GM21381 (cell line): Measurements from ENCODE around the gene CFAP100.

Source experiments
- ATAC-seq: cut with Tn5 transposase; IDR thresholded peaks from one replicate; pipeline ENCODE4 v1.9.1; 2021; ENCODE audit warnings: mild to moderate bottlenecking, moderate library complexity; ENCODE audit not compliant: unreplicated experiment

CFAP100 gene

DNA sequence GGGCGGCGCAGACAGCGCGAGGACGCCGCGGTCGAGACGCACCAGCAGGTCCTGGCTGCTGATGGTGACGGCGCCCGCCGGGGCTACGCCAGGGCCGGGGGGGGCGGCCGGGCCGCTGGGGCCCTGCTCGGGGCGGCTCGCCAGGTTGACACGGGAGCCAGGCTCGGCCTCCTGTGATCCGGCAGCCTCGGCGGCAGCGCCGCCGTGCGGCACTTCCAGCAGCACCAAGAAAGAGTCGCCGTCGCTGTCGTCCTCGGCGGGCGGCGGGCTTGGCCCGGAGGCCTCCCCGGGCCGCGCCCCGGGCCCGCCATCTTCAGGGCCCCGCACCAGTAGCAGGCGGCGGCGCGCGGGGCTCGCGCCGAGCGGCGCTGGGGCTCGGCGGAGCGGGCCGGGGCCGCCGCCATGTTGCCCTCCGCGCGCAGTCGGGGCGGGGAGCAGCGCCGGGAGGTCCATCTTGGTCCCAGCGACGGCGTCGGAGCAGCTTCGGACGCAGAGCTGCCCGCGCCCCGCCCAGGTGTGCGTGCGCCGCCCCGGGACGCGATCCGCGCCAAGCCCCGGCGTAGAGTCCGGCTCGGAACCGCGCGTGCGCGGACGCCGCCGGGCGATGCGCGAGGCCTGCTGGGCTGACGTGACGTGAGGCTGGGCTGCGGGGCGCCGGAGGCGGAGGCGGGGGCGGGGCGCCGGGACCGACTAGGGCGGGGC, 80.9 kb downstream of the CFAP100 start, which contains the start of gene ZXDC:
Gene ZXDC (minus strand): TSS at position 479 of the 702 bp plus-strand sequence. CDS start 26 bp downstream, at position 453.
- peak; percentile 78 for ATAC-seq

DNA sequence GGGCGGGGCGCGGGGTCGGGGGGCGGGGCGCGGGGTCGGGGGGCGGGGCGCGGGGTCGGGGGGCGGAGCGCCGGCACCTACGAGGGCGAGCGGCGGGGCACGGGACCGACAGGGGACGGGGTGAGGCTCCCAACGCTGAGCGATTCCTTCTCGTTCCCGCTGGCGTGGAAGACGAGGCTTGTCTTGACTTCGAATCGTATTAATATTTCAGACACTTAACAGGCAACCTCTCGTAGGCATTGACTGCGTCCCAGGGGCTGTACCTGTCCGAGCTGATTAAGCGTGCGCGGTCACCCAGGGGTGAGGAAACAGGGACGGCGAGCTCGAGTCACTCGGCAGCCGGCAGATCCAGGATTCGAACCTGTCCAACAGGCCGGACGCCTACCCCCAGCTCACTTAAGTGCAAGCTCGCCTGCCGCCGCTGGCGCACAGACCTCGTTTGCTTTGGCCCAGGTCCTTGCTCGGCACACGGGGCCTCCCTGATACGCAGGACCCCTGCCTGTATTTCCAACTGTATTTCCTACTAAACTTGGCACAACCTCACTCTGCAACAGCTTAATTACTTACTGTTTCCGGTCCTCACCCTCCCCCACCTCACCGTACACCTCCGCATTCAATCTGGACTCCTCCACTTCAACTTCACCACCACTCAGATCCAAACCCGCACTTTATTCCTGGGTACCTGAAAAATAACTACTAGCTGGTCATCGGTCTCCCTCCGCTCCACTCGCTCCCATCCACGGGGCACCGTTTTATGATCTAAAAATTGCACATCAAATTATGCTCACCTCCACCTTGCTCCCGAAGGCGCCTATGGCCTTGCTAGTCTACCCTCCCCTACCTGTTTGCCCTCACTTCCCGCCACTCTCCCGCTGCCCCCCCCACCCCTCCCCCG, 81.7 kb downstream of the CFAP100 start:
- ATAC-seq, result peak; percentile 13

DNA sequence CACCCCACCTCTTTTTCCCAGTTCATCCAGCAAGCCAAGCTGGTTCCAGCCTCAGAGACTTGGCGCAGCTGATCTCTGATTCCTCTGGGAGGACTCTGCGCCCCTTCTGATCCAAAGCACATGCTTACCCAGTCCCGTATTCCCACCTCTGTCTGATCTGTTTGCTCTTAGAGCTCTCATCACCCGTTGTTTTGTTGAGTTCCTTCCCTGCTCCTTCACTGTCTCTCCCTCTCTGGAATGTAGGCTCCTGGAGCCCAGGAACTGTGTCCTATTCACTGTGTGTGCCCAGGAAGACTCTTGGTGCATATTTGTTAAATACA, 82.3 kb downstream of the CFAP100 start:
- ATAC-seq, result no peak

DNA sequence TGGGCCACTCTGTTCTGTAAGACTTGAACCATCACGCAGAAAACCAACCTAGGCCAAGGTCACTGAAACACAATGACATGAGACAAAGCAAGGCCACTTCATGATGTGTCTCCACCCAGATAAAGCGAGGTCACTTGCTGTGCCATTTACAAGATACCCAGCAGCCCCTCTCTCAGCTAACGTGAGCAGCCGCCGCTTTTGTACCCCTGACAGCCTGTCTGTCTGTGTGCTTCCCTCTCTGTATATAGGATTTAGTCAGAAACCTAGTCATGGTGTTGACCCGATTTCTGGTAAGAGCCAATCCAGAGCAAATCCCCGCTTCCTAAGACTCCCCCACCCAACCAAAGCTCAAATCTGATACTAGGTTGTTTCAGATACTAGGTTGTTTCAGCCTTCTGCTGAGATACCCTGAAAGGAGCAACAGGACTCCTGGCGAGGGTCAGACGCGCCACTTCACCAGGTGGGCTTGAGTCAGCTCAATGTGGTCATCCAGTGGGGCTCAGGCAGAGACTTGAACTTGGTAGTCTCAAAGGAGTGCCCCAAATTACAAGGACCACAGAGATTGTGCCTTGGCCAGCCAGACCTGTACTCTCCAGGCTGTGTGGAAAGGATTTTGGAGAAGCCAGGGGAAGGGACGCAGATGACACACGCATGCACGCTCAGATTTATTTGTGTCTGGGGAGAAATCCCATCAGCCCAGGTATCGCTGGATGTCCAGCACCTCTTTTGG, 84.0 kb downstream of the CFAP100 start:
- ATAC-seq, result no peak

DNA sequence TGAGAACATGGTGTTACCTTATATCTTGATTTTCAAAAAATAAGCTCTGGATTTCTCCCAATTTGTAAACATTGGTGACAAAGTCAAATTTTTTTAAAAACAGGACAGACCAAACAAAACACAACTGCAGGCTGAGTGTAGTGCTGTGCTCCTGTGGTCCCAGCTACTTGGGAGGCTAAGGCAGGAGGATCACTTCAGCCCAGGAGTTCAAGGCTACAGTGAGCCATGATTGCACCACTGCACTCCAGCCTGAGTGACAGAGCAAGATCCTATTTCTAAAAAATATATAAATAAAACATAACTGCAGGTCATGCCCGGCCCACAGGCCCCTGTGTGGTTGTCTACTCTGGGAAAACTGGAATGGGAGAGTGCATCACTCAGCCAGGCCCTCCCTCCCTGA, 84.9 kb downstream of the CFAP100 start:
- no peak for ATAC-seq

DNA sequence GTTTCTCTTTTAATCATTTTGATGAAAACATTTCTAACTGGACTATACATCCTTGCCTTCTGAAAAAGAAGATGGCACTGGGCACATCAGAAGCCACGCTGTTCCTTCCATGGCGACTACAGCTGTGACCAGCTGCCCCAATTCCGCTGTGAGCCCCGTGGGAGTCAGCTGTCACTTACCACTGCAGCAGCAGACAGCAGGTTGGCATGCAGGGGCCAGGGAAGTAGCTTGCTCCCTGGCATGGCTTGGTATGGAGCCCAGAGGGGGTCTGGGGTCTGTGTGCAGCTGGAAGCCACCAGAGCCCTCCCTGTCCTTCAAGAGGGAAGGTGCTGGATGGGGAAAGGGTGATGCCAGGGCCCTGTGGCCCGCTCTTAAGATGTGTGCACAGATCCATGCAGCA, 85.5 kb downstream of the CFAP100 start:
- ATAC-seq, result no peak

DNA sequence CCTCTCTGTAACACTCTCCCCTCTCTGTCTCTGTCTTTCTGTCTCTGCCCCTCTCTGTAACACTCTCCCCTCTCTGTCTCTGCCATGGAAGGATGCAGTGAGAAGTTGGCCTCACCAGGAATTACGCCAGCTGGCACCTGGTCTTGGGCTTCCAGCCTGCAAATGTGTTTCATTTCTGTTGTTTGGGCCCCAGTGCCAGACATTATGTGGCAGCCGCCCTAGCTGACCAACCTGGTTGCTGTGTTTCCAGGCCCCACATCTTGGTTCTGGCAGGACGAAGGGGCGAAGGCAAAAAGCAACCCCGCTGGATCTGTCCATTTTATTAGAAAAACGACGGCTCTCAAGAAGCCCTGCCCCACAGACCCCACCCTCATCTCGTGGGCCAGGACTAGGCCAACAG, 86.2 kb downstream of the CFAP100 start:
- no peak for ATAC-seq

DNA sequence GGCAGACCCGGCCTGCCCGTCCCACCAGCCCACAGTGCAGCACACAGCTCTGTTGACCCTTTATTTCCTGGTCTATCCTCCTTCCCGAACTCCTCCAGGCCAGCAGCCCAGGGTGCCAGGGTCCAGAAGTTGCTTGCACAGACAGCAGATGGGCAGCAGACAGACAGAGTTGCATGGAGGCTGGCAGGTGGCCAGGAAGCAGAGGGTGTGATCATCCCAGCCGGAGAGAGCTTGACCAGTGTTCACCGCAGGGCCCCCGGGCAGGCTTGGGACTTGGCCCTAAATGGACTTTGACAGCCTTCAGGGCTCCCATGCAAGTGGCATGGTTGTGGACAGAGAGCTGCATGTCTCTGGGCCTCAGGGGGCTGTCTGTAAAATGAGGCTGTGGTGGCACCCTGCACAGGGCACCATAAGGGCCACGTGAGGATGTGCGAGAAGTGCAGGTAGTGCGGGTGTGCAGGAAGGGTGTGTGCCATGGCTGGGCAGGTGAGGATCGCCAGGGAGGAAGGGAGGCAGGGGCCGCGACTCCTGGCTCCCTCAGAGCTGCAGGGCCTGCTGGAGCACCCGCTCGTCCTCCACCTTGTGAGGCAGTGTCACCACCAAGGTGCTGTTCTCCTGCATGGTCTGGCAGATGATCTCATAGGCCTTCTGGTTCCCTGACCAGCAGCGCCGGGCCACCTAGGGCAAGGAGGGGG, 87.2 kb downstream of the CFAP100 start:
- ATAC-seq, result no peak

DNA sequence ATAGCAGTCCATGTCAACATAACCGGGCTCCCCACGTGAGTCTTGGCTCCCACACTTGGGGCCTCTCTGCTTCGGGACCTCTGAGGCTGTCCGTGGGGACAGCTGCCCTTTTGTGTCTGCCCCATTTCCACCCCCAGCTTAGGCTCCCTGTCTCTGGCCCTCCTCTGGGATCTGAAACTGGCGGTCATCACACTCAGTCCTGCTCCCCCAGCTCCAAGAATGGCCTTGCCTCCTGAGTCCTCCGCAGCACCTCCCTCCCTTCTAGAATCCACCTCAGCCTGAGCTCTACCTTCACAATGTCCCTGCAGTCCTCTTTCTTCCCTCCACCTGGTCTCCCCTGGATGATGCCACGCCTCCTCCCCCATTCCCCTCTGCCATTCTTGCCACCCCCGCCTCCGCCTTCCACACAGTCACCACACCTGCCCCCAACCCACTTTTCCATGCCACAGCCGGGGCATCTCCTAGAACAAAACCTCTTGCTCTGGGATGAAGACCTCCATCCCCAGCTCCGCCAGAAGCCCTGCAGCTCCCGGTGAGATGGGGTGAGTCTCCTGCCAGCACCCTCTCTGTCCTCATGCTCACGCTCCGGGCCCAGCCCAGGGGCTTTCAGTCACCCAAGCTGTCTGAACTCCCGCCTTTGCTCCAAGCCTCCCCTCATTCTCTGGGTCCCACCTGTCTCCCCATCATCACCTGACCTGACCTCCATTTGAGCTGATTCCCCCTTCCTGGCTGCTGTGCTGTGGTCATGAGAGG, 88.0 kb downstream of the CFAP100 start:
- ATAC-seq, result no peak

DNA sequence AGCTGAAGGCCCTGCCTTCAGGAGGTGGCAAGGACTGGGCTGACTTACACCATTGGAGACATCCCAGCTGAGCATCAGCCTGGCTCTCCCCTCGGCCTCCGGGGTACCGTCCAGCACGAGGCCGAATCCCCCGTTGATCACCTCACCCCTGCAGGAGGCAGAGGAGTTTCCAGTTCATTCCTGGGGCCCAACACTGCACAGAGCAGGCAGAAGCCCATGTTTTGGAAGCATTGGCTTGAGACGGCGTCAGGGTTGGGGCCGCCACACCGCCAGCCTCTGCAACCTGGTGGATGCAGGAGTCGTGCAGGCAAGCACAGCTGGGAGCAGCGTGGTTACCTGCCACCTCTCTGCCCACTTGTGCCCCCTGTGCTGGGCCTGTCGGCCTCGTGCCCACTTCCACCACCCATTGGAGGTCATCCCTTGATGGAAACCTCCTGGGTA, 88.6 kb downstream of the CFAP100 start:
- no peak for ATAC-seq

DNA sequence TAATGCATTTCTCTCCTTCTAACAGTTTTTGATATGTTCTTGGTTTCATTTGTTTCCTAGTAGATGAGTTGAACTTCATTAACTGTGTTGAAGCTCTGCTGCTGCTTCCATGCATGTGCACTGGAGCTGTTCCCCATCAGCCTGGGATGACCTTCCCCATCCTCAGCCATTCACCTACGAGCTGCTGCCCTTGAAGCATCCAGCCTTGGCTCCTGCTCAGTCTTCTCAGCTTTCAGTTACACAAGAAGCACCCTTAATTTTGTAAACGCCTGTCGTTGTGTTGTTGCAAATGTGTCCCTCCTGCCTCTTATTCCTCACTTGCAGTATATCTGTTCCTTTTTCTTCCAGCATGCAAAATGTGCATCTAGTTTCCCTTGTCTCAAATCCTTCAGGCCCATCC, 89.4 kb downstream of the CFAP100 start:
- ATAC-seq, result no peak

DNA sequence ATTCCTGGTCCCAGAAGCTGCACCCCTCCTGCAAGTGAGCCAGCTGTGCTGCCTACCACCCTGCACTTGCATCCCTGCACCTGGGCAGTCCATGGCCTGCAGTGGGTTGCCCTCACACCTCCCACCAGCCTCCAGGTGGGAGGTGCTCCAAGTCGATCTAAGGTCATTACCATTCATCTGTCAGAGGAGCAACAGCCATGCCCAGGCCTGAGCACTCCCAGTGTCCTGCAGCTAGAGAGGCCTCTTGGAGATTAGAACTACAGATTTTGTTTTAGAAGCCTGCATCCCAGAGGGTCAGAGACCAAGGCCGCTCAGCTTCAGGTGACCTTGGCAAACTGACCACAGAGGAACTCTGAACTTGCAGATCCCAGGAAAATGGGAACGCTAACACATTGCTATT, 90.0 kb downstream of the CFAP100 start:
- no peak for ATAC-seq

DNA sequence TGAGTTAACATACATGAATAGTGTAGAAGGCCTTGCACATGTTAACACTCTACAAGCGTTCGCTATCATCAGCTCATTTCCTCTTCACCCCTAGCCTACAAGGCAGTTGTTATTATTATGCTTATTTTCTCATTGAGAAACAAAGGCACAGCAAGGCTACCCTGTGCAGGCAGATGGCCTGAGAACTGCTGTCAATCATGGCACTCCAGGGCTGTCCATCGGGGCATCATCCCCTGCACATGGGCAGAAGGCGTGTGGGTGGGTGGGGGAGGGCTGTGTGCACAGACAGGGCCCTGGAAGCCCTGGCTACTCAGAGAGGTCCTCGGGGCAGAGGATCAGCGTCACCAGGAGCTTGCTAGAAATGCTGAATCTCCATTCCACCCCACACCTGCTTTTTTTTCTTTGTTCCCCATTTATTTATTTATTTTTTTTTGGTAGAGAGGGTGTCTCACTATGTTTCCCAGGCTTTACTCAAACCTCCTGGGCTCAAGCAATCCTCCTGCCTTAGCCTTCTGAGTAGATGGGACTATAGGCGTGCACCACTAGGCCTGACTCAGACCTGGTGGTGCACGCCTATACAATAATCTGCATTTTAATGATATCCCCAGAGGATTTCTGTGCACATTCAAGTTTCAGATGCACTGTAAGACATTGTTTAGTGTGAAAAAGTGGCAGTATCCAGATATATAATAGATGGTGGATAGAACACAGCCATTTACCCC, 90.6 kb downstream of the CFAP100 start:
- no peak for ATAC-seq

DNA sequence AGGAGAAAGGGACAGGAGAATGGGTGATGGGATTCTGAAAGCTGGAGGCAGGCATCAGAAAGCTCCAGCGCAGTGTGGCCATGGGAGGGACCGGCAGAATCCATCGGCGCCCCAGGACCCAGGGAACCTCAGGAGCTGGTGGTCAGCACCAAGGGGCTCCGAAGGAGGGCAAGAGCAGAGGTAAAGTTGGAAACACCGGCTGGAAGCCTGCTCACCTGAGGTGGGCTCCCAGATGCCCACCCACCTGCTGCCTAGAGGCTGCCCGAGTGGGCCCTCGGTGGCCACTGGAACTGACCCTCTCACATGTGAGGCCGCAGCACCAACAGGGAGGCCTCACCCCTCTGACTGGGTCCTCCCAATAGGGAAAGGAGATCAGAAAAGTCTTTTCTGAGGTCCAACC, 91.2 kb downstream of the CFAP100 start:
- no peak for ATAC-seq
